ENCODE results near the gene SPATA33.

The SPATA33 gene

GRCh38 chr16:89706518-89707260 is 49.1 kb downstream of the SPATA33 start:
- DNase-seq (ENCODE audit: low read depth in 2 of 2, low spot score in 1 of 2) = no peak

- no peak for DNase-seq (ENCODE audit: low read depth in 2 of 2, low spot score in 1 of 2)
These were observed 50.1 kb downstream of the SPATA33 start for GRCh38 chr16:89707695-89708094.

GRCh38 chr16:89708481-89708931 is 50.9 kb downstream of the SPATA33 start:
- no peak for DNase-seq (ENCODE audit: low read depth in 2 of 2, low spot score in 1 of 2)

GRCh38 chr16:89709166-89709565 is 51.5 kb downstream of the SPATA33 start:
- DNase-seq (ENCODE audit: low read depth in 2 of 2, low spot score in 1 of 2) = no peak

- no peak for DNase-seq (ENCODE audit: low read depth in 2 of 2, low spot score in 1 of 2)
These were observed 52.2 kb downstream of the SPATA33 start for GRCh38 chr16:89709716-89710432.

- no peak for DNase-seq (ENCODE audit: low read depth in 2 of 2, low spot score in 1 of 2)
These were observed 53.3 kb downstream of the SPATA33 start for GRCh38 chr16:89710709-89711564.

GRCh38 chr16:89711601-89712273 is 54.1 kb downstream of the SPATA33 start:
- peak in 1 of 2 donors; percentile 55 for DNase-seq (ENCODE audit: low read depth in 2 of 2, low spot score in 1 of 2)

- no peak for DNase-seq (ENCODE audit: low read depth in 2 of 2, low spot score in 1 of 2)
These were observed 54.7 kb downstream of the SPATA33 start for GRCh38 chr16:89712274-89712781.

- no peak for DNase-seq (ENCODE audit: low read depth in 2 of 2, low spot score in 1 of 2)
These were observed 58.9 kb downstream of the SPATA33 start for GRCh38 chr16:89716493-89716892.

- no peak for DNase-seq (ENCODE audit: low read depth in 2 of 2, low spot score in 1 of 2)
These were observed 59.5 kb downstream of the SPATA33 start for GRCh38 chr16:89716916-89717687.

- DNase-seq (ENCODE audit: low read depth in 2 of 2, low spot score in 1 of 2) = no peak
These were observed 60.3 kb downstream of the SPATA33 start for GRCh38 chr16:89717688-89718505.
